ENCODE data around the gene NDUFS6. TPM values are rescaled to one million over a fixed set of nuclear protein-coding genes. Genes with fewer than 3 reads are reported as not detected.

NDUFS6 gene
- polyA plus RNA-seq, 3 donors from 2014 or later: 75.8 to 96.0 (median 89.8) TPM

GRCh38 chr5:1845696-1846095, 44.5 kb downstream of the NDUFS6 start:
- Mint-ChIP-seq H3K36me3 (no peaks in the 10 kb centered on the region), H3K4me1 (no peaks in the 10 kb centered on the region), H3K4me3 (no peak overlapping the region), H3K27me3 (ENCODE audit: low read depth in 3 of 3) (peaks cover 2 to 5% (median 3%) of the 10 kb centered on the region in 3 donors), H3K27ac (no peak overlapping the region), H3K9me3 (no peaks in the 10 kb centered on the region)
- no peak for DNase-seq

- no peak for DNase-seq
- Mint-ChIP-seq H3K27ac (no peak overlapping the region), H3K4me1 (no peaks in the 10 kb centered on the region), H3K9me3 (no peaks in the 10 kb centered on the region), H3K27me3 (ENCODE audit: low read depth in 3 of 3) (peaks cover 4 to 8% (median 4%) of the 10 kb centered on the region in 3 donors), H3K36me3 (no peaks in the 10 kb centered on the region), H3K4me3 (no peak overlapping the region)
These were observed 45.4 kb downstream of the NDUFS6 start for GRCh38 chr5:1846583-1846982.

- DNase-seq: no peak
- no peak overlapping the region for H3K4me3 Mint-ChIP-seq
- H3K4me1 Mint-ChIP-seq: no peaks in the 10 kb centered on the region
- H3K36me3 Mint-ChIP-seq: no peaks in the 10 kb centered on the region
- H3K9me3 Mint-ChIP-seq: no peaks in the 10 kb centered on the region
- peaks cover 6 to 10% (median 6%) of the 10 kb centered on the region in 3 donors for H3K27me3 Mint-ChIP-seq (ENCODE audit: low read depth in 3 of 3)
- no peak overlapping the region for H3K27ac Mint-ChIP-seq
These were observed 45.8 kb downstream of the NDUFS6 start for GRCh38 chr5:1847056-1847455.

GRCh38 chr5:1847611-1848010, 46.4 kb downstream of the NDUFS6 start:
- Mint-ChIP-seq H3K27me3 (ENCODE audit: low read depth in 3 of 3) (peaks cover 6 to 10% (median 6%) of the 10 kb centered on the region in 3 donors), H3K9me3 (no peaks in the 10 kb centered on the region), H3K36me3 (no peaks in the 10 kb centered on the region), H3K27ac (no peak overlapping the region), H3K4me3 (no peak overlapping the region), H3K4me1 (no peaks in the 10 kb centered on the region)
- DNase-seq: no peak

- H3K36me3 Mint-ChIP-seq: no peaks in the 10 kb centered on the region
- no peak overlapping the region for H3K27ac Mint-ChIP-seq
These were observed 49.3 kb downstream of the NDUFS6 start for GRCh38 chr5:1850324-1851154.

GRCh38 chr5:1851290-1851934, 50.2 kb downstream of the NDUFS6 start:
- H3K9me3 Mint-ChIP-seq: peaks cover 0 to 3% (median 0%) of the 10 kb centered on the region in 6 donors
- H3K4me1 Mint-ChIP-seq: no peaks in the 10 kb centered on the region
- H3K36me3 Mint-ChIP-seq: no peaks in the 10 kb centered on the region
- H3K4me3 Mint-ChIP-seq: no peak overlapping the region
- DNase-seq: no peak
- H3K27me3 Mint-ChIP-seq (ENCODE audit: low read depth in 3 of 3): peaks cover 10 to 25% (median 10%) of the 10 kb centered on the region in 3 donors
- no peak overlapping the region for H3K27ac Mint-ChIP-seq

More at GRCh38 chr5:1850324-1851154, 49.3 kb downstream of the NDUFS6 start:
- DNase-seq: no peak
- no peak overlapping the region for H3K4me3 Mint-ChIP-seq
- no peaks in the 10 kb centered on the region for H3K4me1 Mint-ChIP-seq
- peaks cover 10 to 25% (median 10%) of the 10 kb centered on the region in 3 donors for H3K27me3 Mint-ChIP-seq (ENCODE audit: low read depth in 3 of 3)
- peaks cover 0 to 3% (median 0%) of the 10 kb centered on the region in 6 donors for H3K9me3 Mint-ChIP-seq

- no peak overlapping the region for H3K27ac Mint-ChIP-seq
- peaks cover 8 to 25% (median 10%) of the 10 kb centered on the region in 3 donors for H3K27me3 Mint-ChIP-seq (ENCODE audit: low read depth in 3 of 3)
- peaks cover 0 to 3% (median 0%) of the 10 kb centered on the region in 6 donors for H3K9me3 Mint-ChIP-seq
- H3K36me3 Mint-ChIP-seq: no peaks in the 10 kb centered on the region
- no peak for DNase-seq
- H3K4me3 Mint-ChIP-seq: no peak overlapping the region
- H3K4me1 Mint-ChIP-seq: no peaks in the 10 kb centered on the region
These were observed 51.2 kb downstream of the NDUFS6 start for GRCh38 chr5:1852324-1852947.

- H3K27me3 Mint-ChIP-seq (ENCODE audit: low read depth in 3 of 3): peaks cover 8 to 23% (median 10%) of the 10 kb centered on the region in 3 donors
- no peak overlapping the region for H3K27ac Mint-ChIP-seq
These were observed 52.3 kb downstream of the NDUFS6 start for GRCh38 chr5:1853531-1853930.

GRCh38 chr5:1855075-1855474, 53.9 kb downstream of the NDUFS6 start:
- Mint-ChIP-seq H3K36me3 (no peaks in the 10 kb centered on the region), H3K27ac (no peak overlapping the region), H3K27me3 (ENCODE audit: low read depth in 3 of 3) (peaks cover 8 to 23% (median 9%) of the 10 kb centered on the region in 3 donors), H3K9me3 (peaks cover 0 to 3% (median 0%) of the 10 kb centered on the region in 6 donors), H3K4me3 (no peak overlapping the region), H3K4me1 (no peaks in the 10 kb centered on the region)
- no peak for DNase-seq

More at GRCh38 chr5:1853531-1853930, 52.3 kb downstream of the NDUFS6 start:
- DNase-seq: no peak
- H3K4me3 Mint-ChIP-seq: no peak overlapping the region
- H3K4me1 Mint-ChIP-seq: no peaks in the 10 kb centered on the region
- no peaks in the 10 kb centered on the region for H3K36me3 Mint-ChIP-seq
- H3K9me3 Mint-ChIP-seq: peaks cover 0 to 3% (median 0%) of the 10 kb centered on the region in 6 donors

GRCh38 chr5:1855596-1855995, 54.4 kb downstream of the NDUFS6 start:
- H3K27ac Mint-ChIP-seq: no peak overlapping the region
- H3K36me3 Mint-ChIP-seq: no peaks in the 10 kb centered on the region
- peaks cover 8 to 22% (median 9%) of the 10 kb centered on the region in 3 donors for H3K27me3 Mint-ChIP-seq (ENCODE audit: low read depth in 3 of 3)
- DNase-seq: no peak
- H3K4me1 Mint-ChIP-seq: no peaks in the 10 kb centered on the region
- H3K9me3 Mint-ChIP-seq: peaks cover 0 to 3% (median 0%) of the 10 kb centered on the region in 6 donors
- no peak overlapping the region for H3K4me3 Mint-ChIP-seq

GRCh38 chr5:1856596-1857255, 55.5 kb downstream of the NDUFS6 start:
- Mint-ChIP-seq H3K4me3 (no peak overlapping the region), H3K9me3 (peaks cover 0 to 3% (median 0%) of the 10 kb centered on the region in 6 donors), H3K27me3 (ENCODE audit: low read depth in 3 of 3) (peaks cover 5 to 18% (median 6%) of the 10 kb centered on the region in 3 donors), H3K27ac (no peak overlapping the region), H3K4me1 (no peaks in the 10 kb centered on the region), H3K36me3 (no peaks in the 10 kb centered on the region)
- DNase-seq: no peak

GRCh38 chr5:1857256-1857600, 56.0 kb downstream of the NDUFS6 start:
- H3K9me3 Mint-ChIP-seq: peaks cover 0 to 3% (median 0%) of the 10 kb centered on the region in 6 donors
- DNase-seq: no peak
- peaks cover 4 to 15% (median 7%) of the 10 kb centered on the region in 3 donors for H3K27me3 Mint-ChIP-seq (ENCODE audit: low read depth in 3 of 3)
- no peak overlapping the region for H3K27ac Mint-ChIP-seq
- no peak overlapping the region for H3K4me3 Mint-ChIP-seq
- no peaks in the 10 kb centered on the region for H3K36me3 Mint-ChIP-seq
- no peaks in the 10 kb centered on the region for H3K4me1 Mint-ChIP-seq

- DNase-seq: no peak
- no peaks in the 10 kb centered on the region for H3K4me1 Mint-ChIP-seq
- H3K4me3 Mint-ChIP-seq: no peak overlapping the region
- peaks cover 3 to 10% (median 7%) of the 10 kb centered on the region in 3 donors for H3K27me3 Mint-ChIP-seq (ENCODE audit: low read depth in 3 of 3)
- peaks cover 0 to 3% (median 0%) of the 10 kb centered on the region in 6 donors for H3K9me3 Mint-ChIP-seq
- no peaks in the 10 kb centered on the region for H3K36me3 Mint-ChIP-seq
- H3K27ac Mint-ChIP-seq: no peak overlapping the region
These were observed 57.2 kb downstream of the NDUFS6 start for GRCh38 chr5:1858436-1858835.

Data from immature natural killer cell (primary cell).